ENCODE measurements around the gene TXK.
"Not testable (repeated sequence)": the region's sequence is repeated elsewhere in the genome, so short reads cannot be mapped to it uniquely, and the experiment has no call there.

Gene TXK

GRCh38 chr4:48172651-48173050 lies 38.6 kb upstream of the TXK start:
- no peak for DNase-seq (ENCODE audit: low read depth)
- no peak overlapping the region for H3K4me3 ChIP-seq (ENCODE audit: control insufficient read depth, low read depth, low read length)
- TF ChIP-seq CTCF (IDR thresholded peaks at IDR 0.05; ENCODE audit: control insufficient read depth, insufficient read depth, low read depth, low read length, missing control alignments), result no peak

GRCh38 chr4:48169636-48170035 lies 35.6 kb upstream of the TXK start:
- DNase-seq (ENCODE audit: low read depth), result no peak
- no peak for TF ChIP-seq CTCF (IDR thresholded peaks at IDR 0.05; ENCODE audit: control insufficient read depth, insufficient read depth, low read depth, low read length, missing control alignments)
- H3K4me3 ChIP-seq (ENCODE audit: control insufficient read depth, low read depth, low read length), result no peak overlapping the region

DNA sequence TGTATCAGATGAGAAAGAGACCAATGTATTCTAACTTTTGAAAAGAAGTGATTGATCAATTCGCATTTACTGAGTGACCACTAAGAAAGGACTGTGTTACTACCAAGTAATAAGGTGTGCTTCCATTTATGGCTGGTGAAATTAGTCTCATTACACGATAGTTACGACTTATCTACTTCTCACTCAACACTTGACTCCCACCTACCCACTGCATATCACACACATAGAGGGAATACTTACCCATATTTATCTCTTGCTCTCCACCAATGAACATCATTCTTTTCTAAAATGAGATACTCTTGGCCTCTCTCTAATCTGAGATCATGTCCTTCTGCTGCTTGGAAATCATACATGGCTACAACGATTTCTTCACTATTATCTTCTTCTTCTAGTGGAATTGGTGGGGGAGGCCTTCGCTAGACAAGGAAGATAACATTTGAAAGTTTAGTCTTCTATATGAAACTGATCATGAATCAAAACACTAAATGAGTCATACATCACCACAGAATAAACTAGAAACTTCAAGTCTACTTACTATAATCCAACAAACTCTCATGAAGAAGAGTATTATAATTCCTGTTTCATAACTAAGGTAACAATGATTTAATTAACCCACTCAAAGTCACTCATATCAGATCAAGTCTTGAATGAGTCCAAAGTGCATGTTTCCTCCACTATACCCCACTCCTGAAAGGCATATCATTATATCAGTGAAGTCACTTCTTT lies 33.7 kb upstream of the TXK start:
- no peak for TF ChIP-seq CTCF (IDR thresholded peaks at IDR 0.05; ENCODE audit: control insufficient read depth, insufficient read depth, low read depth, low read length, missing control alignments)
- no peak for DNase-seq (ENCODE audit: low read depth)
- H3K4me3 ChIP-seq (ENCODE audit: control insufficient read depth, low read depth, low read length), result no peak overlapping the region

DNA sequence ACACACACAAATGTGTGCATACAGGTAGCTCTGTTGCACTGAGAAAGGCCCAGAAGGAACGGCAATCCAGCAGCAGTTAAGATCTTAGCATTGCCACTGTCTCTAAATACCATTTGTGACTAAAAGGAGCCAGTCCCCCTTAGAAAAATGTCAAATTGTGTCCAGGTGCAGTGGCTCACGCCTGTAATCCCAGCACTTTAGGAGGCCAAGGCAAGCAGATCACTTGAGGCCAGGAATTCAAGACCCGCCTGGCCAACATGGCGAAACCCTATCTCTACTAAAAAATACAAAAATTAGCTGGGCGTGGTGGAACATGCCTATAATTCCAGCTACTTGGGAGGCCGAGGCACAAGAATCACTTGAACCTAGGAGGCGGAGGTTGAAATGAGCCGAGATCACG lies 30.5 kb upstream of the TXK start:
- not testable (repeated sequence) for DNase-seq (ENCODE audit: low read depth); H3K4me3 ChIP-seq (ENCODE audit: control insufficient read depth, low read depth, low read length)

- H3K4me3 ChIP-seq (ENCODE audit: control insufficient read depth, low read depth, low read length), result no peak overlapping the region
- DNase-seq (ENCODE audit: low read depth), result no peak
- no peak for TF ChIP-seq CTCF (IDR thresholded peaks at IDR 0.05; ENCODE audit: control insufficient read depth, insufficient read depth, low read depth, low read length, missing control alignments)
Measured at GRCh38 chr4:48163746-48164145, 29.7 kb upstream of the TXK start.

- no peak for TF ChIP-seq CTCF (IDR thresholded peaks at IDR 0.05; ENCODE audit: control insufficient read depth, insufficient read depth, low read depth, low read length, missing control alignments)
- no peak for DNase-seq (ENCODE audit: low read depth)
- no peak overlapping the region for H3K4me3 ChIP-seq (ENCODE audit: control insufficient read depth, low read depth, low read length)
Measured at GRCh38 chr4:48162162-48162561, 28.1 kb upstream of the TXK start.

DNA sequence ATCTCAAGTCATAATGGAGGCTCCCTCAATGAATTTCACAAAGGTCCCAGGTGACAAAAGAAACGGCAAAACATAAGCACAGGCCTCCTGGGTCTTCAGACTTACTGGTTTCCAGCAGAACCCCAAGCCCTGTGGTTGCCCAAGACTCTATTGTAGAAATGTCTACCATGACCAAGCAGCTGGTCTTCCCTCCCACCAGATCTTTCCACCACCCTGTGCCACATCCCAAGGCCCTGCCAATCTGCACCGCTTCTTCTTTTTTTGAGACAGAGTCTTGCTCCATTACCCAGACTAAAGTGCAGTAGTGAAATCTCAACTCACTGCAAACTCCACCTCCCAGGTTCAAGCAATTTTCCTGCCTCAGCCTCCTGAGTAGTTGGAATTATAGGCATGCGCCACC lies 23.2 kb upstream of the TXK start:
- no peak for TF ChIP-seq CTCF (IDR thresholded peaks at IDR 0.05; ENCODE audit: control insufficient read depth, insufficient read depth, low read depth, low read length, missing control alignments)
- no peak overlapping the region for H3K4me3 ChIP-seq (ENCODE audit: control insufficient read depth, low read depth, low read length)
- DNase-seq (ENCODE audit: low read depth), result no peak
